GM18907 (cell line): ENCODE data around the gene SMIM38.

Source experiments
- ATAC-seq: cut with Tn5 transposase; IDR thresholded peaks from one replicate; pipeline ENCODE4 v1.9.1; 2021; ENCODE audit warnings: mild to moderate bottlenecking, moderate library complexity; ENCODE audit not compliant: unreplicated experiment

SMIM38 gene

GRCh38 chr11:69200331-69201065 lies 44.8 kb downstream of the SMIM38 start:
- no peak for ATAC-seq

- ATAC-seq, result no peak
These were observed 45.3 kb downstream of the SMIM38 start for GRCh38 chr11:69201066-69201365.

GRCh38 chr11:69201764-69202370 lies 46.1 kb downstream of the SMIM38 start:
- no peak for ATAC-seq

- no peak for ATAC-seq
These were observed 46.9 kb downstream of the SMIM38 start for GRCh38 chr11:69202511-69203221.

GRCh38 chr11:69203381-69203780 lies 47.6 kb downstream of the SMIM38 start:
- no peak for ATAC-seq

- ATAC-seq, result no peak
These were observed 48.1 kb downstream of the SMIM38 start for GRCh38 chr11:69203901-69204245.

- no peak for ATAC-seq
These were observed 48.7 kb downstream of the SMIM38 start for GRCh38 chr11:69204246-69204940.

- ATAC-seq, result no peak
These were observed 49.4 kb downstream of the SMIM38 start for GRCh38 chr11:69204941-69205742.
